ENCODE measurements around the gene SLC23A2. TPM values are rescaled to one million over a fixed set of nuclear protein-coding genes. Genes with fewer than 3 reads are reported as not detected.
A peak's percentile ranks its signal among the peaks of the same experiment; 100 is the strongest.
"Not testable (repeated sequence)": the region's sequence is repeated elsewhere in the genome, so short reads cannot be mapped to it uniquely, and the experiment has no call there.

Gene SLC23A2
- total RNA-seq, 2 experiments from 2014 or later, result 16.7 to 17.6 TPM

- no peak for ATAC-seq
- peaks cover 15% of the 10 kb centered on the region for H3K4me1 Mint-ChIP-seq
These were observed 21.4 kb downstream of the SLC23A2 start for GRCh38 chr20:4979841-4980410.

GRCh38 chr20:4978050-4978918 is 23.0 kb downstream of the SLC23A2 start:
- no peaks in the 10 kb centered on the region for H3K36me3 Mint-ChIP-seq (ENCODE audit: low read depth)
- DNase-seq, result no peak
- no peak overlapping the region for H3K27ac Mint-ChIP-seq
- ChIA-PET POLR2A (no interaction called here), CTCF (interaction anchor here (0.5 to 2.1 kb wide), 6 partner anchors 20 to 123 kb away, joined by 3 to 7 read pairs (median 3); no protein-coding TSS in a partner anchor)
- intact Hi-C loops (cut with DNase I, micrococcal nuclease), result no loop called here
- no peaks in the 10 kb centered on the region for H3K27me3 Mint-ChIP-seq
- no peak for ATAC-seq
- H3K9me3 Mint-ChIP-seq (ENCODE audit: low read depth), result no peaks in the 10 kb centered on the region
- no peak overlapping the region for H3K4me3 Mint-ChIP-seq
- peaks cover 27% of the 10 kb centered on the region for H3K4me1 Mint-ChIP-seq

More at GRCh38 chr20:4979841-4980410, 21.4 kb downstream of the SLC23A2 start:
- Mint-ChIP-seq H3K27ac (no peak overlapping the region), H3K9me3 (ENCODE audit: low read depth) (no peaks in the 10 kb centered on the region), H3K36me3 (ENCODE audit: low read depth) (peaks cover 5% of the 10 kb centered on the region), H3K27me3 (no peaks in the 10 kb centered on the region), H3K4me3 (no peak overlapping the region)
- ChIA-PET POLR2A (interaction anchor here (0.6 kb wide), 2 partner anchors 98 to 1027 kb away, joined by 6 to 8 read pairs; no protein-coding TSS in a partner anchor), CTCF (interaction anchor here (1.5 kb wide), 1 partner anchor 121 kb away, joined by 4 read pairs; no protein-coding TSS in a partner anchor)
- intact Hi-C loops (cut with DNase I, micrococcal nuclease), result no loop called here
- no peak for DNase-seq

GRCh38 chr20:4976014-4976413 is 25.3 kb downstream of the SLC23A2 start:
- ATAC-seq; H3K4me3 Mint-ChIP-seq; H3K27ac Mint-ChIP-seq; H3K9me3 Mint-ChIP-seq (ENCODE audit: low read depth); intact Hi-C loops (cut with DNase I, micrococcal nuclease); H3K27me3 Mint-ChIP-seq; DNase-seq; CTCF ChIA-PET; POLR2A ChIA-PET; H3K36me3 Mint-ChIP-seq (ENCODE audit: low read depth): not testable (repeated sequence)
- H3K4me1 Mint-ChIP-seq, result peaks cover 30% of the 10 kb centered on the region

- Mint-ChIP-seq H3K4me1 (peaks cover 27% of the 10 kb centered on the region), H3K4me3 (peak overlapping the region; percentile 8), H3K36me3 (ENCODE audit: low read depth) (peaks cover 11% of the 10 kb centered on the region), H3K27me3 (no peaks in the 10 kb centered on the region), H3K9me3 (ENCODE audit: low read depth) (no peaks in the 10 kb centered on the region), H3K27ac (peak overlapping the region; percentile 43)
- ATAC-seq, result peak; percentile 72
- ChIA-PET POLR2A (interaction anchor here (1.0 kb wide), 1 partner anchor 153 kb away, joined by 3 read pairs; the partner anchor contains the start of gene CDS2), CTCF (interaction anchor here (0.7 to 1.9 kb wide), 6 partner anchors 18 to 211 kb away, joined by 3 to 11 read pairs (median 3); no protein-coding TSS in a partner anchor)
- intact Hi-C loops (cut with DNase I, micrococcal nuclease), result no loop called here
- peak; percentile 65 for DNase-seq
These were observed 27.8 kb downstream of the SLC23A2 start for GRCh38 chr20:4973330-4974097.

- ATAC-seq (no peak), DNase-seq (no peak)
- Mint-ChIP-seq H3K27ac (peak overlapping the region; percentile 43), H3K36me3 (ENCODE audit: low read depth) (peaks cover 19% of the 10 kb centered on the region), H3K27me3 (no peaks in the 10 kb centered on the region), H3K4me1 (peaks cover 27% of the 10 kb centered on the region), H3K9me3 (ENCODE audit: low read depth) (no peaks in the 10 kb centered on the region), H3K4me3 (no peak overlapping the region)
- ChIA-PET CTCF (interaction anchor here (0.7 to 1.9 kb wide), 6 partner anchors 17 to 211 kb away, joined by 3 to 11 read pairs (median 3); no protein-coding TSS in a partner anchor), POLR2A (interaction anchor here (1.0 kb wide), 1 partner anchor 154 kb away, joined by 3 read pairs; the partner anchor contains the start of gene CDS2)
- intact Hi-C loops (cut with DNase I, micrococcal nuclease), result no loop called here
These were observed 28.6 kb downstream of the SLC23A2 start for GRCh38 chr20:4972506-4973251.

GRCh38 chr20:4971064-4971463 is 30.2 kb downstream of the SLC23A2 start:
- POLR2A ChIA-PET, result no interaction called here
- peaks cover 20% of the 10 kb centered on the region for H3K36me3 Mint-ChIP-seq (ENCODE audit: low read depth)
- H3K4me1 Mint-ChIP-seq, result peaks cover 23% of the 10 kb centered on the region
- H3K27ac Mint-ChIP-seq, result no peak overlapping the region
- CTCF ChIA-PET, result no interaction called here
- no peak overlapping the region for H3K4me3 Mint-ChIP-seq
- ATAC-seq (no peak), DNase-seq (no peak)
- intact Hi-C loops (cut with DNase I, micrococcal nuclease), result no loop called here
- H3K27me3 Mint-ChIP-seq, result no peaks in the 10 kb centered on the region
- H3K9me3 Mint-ChIP-seq (ENCODE audit: low read depth), result no peaks in the 10 kb centered on the region

- Mint-ChIP-seq H3K27me3 (no peaks in the 10 kb centered on the region), H3K4me3 (no peak overlapping the region), H3K9me3 (ENCODE audit: low read depth) (no peaks in the 10 kb centered on the region), H3K36me3 (ENCODE audit: low read depth) (peaks cover 20% of the 10 kb centered on the region), H3K4me1 (peaks cover 7% of the 10 kb centered on the region), H3K27ac (no peak overlapping the region)
- POLR2A ChIA-PET, result no interaction called here
- ATAC-seq (no peak), DNase-seq (no peak)
- CTCF ChIA-PET, result interaction anchor here (0.6 to 2.6 kb wide), 5 partner anchors 10 to 240 kb away, joined by 3 to 14 read pairs (median 4); no protein-coding TSS in a partner anchor
- intact Hi-C loops (cut with DNase I, micrococcal nuclease), result no loop called here
These were observed 33.4 kb downstream of the SLC23A2 start for GRCh38 chr20:4967752-4968477.

- no peaks in the 10 kb centered on the region for H3K27me3 Mint-ChIP-seq
- H3K27ac Mint-ChIP-seq, result no peak overlapping the region
- no peak overlapping the region for H3K4me3 Mint-ChIP-seq
- CTCF ChIA-PET, result interaction anchor here (0.6 to 2.6 kb wide), 5 partner anchors 9 to 134 kb away, joined by 3 to 14 read pairs (median 4); no protein-coding TSS in a partner anchor
- H3K36me3 Mint-ChIP-seq (ENCODE audit: low read depth), result peaks cover 24% of the 10 kb centered on the region
- POLR2A ChIA-PET, result interaction anchor here (0.6 kb wide), 1 partner anchor 948 kb away, joined by 6 read pairs; no protein-coding TSS in a partner anchor
- no peak for DNase-seq
- intact Hi-C loops (cut with DNase I, micrococcal nuclease), result no loop called here
- H3K4me1 Mint-ChIP-seq, result peaks cover 8% of the 10 kb centered on the region
- ATAC-seq, result no peak
- H3K9me3 Mint-ChIP-seq (ENCODE audit: low read depth), result no peaks in the 10 kb centered on the region
These were observed 34.2 kb downstream of the SLC23A2 start for GRCh38 chr20:4966826-4967751.

- ChIA-PET POLR2A (interaction anchor here (0.7 kb wide), 1 partner anchor 1076 kb away, joined by 3 read pairs; no protein-coding TSS in a partner anchor), CTCF (interaction anchor here (0.5 to 2.2 kb wide), 10 partner anchors 9 to 260 kb away, joined by 3 to 13 read pairs (median 3); no protein-coding TSS in a partner anchor)
- Mint-ChIP-seq H3K36me3 (ENCODE audit: low read depth) (peaks cover 5% of the 10 kb centered on the region), H3K9me3 (ENCODE audit: low read depth) (no peaks in the 10 kb centered on the region), H3K4me3 (no peak overlapping the region), H3K27ac (peak overlapping the region; percentile 93), H3K4me1 (peaks cover 28% of the 10 kb centered on the region), H3K27me3 (no peaks in the 10 kb centered on the region)
- DNase-seq (peak; percentile 62), ATAC-seq (peak; percentile 94)
- intact Hi-C loops (cut with DNase I, micrococcal nuclease), result no loop called here
These were observed 39.0 kb downstream of the SLC23A2 start for GRCh38 chr20:4962241-4962855.

Data from activated CD4-positive, alpha-beta T cell treated with anti-CD3 and anti-CD28 coated beads for 36 hours (primary cell).